Measurements from ENCODE around the gene NAGA. TPM values are rescaled to one million over a fixed set of nuclear protein-coding genes. Genes with fewer than 3 reads are reported as not detected.

Gene NAGA
- total and polyA plus RNA-seq, 2 donors (not counting 1 experiment from before 2014, with no cell fraction given), result 13.2 to 20.2 TPM

DNA sequence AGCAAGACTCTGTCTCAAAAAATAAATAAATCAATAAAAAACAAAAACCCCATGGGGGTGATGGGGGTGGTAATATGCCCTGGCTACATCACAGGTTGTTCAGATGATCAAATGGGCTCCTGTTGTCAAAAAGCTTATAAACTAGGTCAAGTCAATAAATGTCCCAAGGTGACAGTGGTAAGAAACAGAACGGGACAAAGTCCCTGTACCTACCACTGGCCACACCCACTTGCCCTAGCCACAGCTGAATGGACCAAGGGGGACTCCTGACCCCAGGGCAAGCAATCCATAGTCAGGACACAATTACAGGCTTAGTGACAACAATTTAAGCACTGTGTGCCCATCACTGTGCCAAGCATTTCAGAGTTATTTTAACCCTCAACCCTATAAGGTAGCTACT is 6.0 kb downstream of the NAGA start:
- TF ChIP-seq, protein P1, sequence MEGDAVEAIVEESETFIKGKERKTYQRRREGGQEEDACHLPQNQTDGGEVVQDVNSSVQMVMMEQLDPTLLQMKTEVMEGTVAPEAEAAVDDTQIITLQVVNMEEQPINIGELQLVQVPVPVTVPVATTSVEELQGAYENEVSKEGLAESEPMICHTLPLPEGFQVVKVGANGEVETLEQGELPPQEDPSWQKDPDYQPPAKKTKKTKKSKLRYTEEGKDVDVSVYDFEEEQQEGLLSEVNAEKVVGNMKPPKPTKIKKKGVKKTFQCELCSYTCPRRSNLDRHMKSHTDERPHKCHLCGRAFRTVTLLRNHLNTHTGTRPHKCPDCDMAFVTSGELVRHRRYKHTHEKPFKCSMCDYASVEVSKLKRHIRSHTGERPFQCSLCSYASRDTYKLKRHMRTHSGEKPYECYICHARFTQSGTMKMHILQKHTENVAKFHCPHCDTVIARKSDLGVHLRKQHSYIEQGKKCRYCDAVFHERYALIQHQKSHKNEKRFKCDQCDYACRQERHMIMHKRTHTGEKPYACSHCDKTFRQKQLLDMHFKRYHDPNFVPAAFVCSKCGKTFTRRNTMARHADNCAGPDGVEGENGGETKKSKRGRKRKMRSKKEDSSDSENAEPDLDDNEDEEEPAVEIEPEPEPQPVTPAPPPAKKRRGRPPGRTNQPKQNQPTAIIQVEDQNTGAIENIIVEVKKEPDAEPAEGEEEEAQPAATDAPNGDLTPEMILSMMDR (IDR thresholded peaks at IDR 0.05), result no peak
- no peak for TF ChIP-seq EZH2 (IDR thresholded peaks at IDR 0.05; ENCODE audit: borderline replicate concordance, insufficient read depth, low read depth, low read length, poor library complexity, severe bottlenecking)
- H3K4me3 ChIP-seq (ENCODE audit: control extremely low read depth in 1 of 5, extremely low read depth in 1 of 5, insufficient read depth in 1 of 5, low read depth in 2 of 5, low read length in 4 of 5), result no peak overlapping the region
- no peaks in the 10 kb centered on the region for H4K20me1 ChIP-seq (ENCODE audit: control insufficient read depth, insufficient read depth, low read length, poor library complexity, severe bottlenecking)
- no peak overlapping the region for H3K27ac Mint-ChIP-seq
- H3K4me1 ChIP-seq (ENCODE audit: control insufficient read depth in 2 of 2, insufficient read depth in 2 of 2, low read length in 2 of 2), result peaks cover under 1 to 2% of the 10 kb centered on the region in 2 donors
- DNase-seq (no peak), ATAC-seq (ENCODE audit: low read depth) (no peak)
- H2AFZ ChIP-seq (ENCODE audit: insufficient read depth, low read depth, low read length, poor library complexity, severe bottlenecking), result no peak overlapping the region
- peaks cover 0 to 33% of the 10 kb centered on the region in 2 experiments for H3K36me3 ChIP-seq (replicated peaks in 1 of 2; ENCODE audit: control extremely low read depth in 1 of 2, control insufficient read depth in 1 of 2, extremely low read depth in 1 of 2, insufficient read depth in 2 of 2, low read length in 1 of 2)
- H3K4me3 Mint-ChIP-seq, result no peak overlapping the region
- no peaks in the 10 kb centered on the region for H3K9me3 Mint-ChIP-seq (ENCODE audit: insufficient read depth)
- ChIA-PET POLR2A (interaction anchor here (0.5 kb wide), 1 partner anchor 24 kb away, joined by 4 read pairs; no protein-coding TSS in a partner anchor), CTCF (interaction anchor here (0.9 kb wide), 1 partner anchor 98 kb away, joined by 5 read pairs; no protein-coding TSS in a partner anchor)
- H3K4me1 Mint-ChIP-seq, result peaks cover 6% of the 10 kb centered on the region
- H3K27me3 ChIP-seq (replicated peaks in 1 of 4; ENCODE audit: control extremely low read depth in 1 of 4, control insufficient read depth in 3 of 4, insufficient read depth in 4 of 4, low read length in 3 of 4), result no peaks in the 10 kb centered on the region
- peaks cover 0 to 4% (median 0%) of the 10 kb centered on the region in 3 donors for H3K9me3 ChIP-seq (ENCODE audit: control extremely low read depth in 1 of 3, control insufficient read depth in 2 of 3, insufficient read depth in 1 of 3, low read length in 2 of 3)
- intact Hi-C loops (cut with micrococcal nuclease), result no loop called here
- no peaks in the 10 kb centered on the region for H3K27me3 Mint-ChIP-seq
- no peaks in the 10 kb centered on the region for H3K79me2 ChIP-seq (ENCODE audit: control insufficient read depth, insufficient read depth, low read length)
- H3K4me2 ChIP-seq (replicated peaks; ENCODE audit: low read depth, low read length, poor library complexity, severe bottlenecking), result no peak overlapping the region
- no peak overlapping the region for H3K27ac ChIP-seq (ENCODE audit: low read length in 2 of 2)
- WGBS (ENCODE audit: insufficient coverage), result 100% methylated on average over 1 of the region's 1 CpG
- no peak overlapping the region for H3K9ac ChIP-seq (ENCODE audit: low read length)

DNA sequence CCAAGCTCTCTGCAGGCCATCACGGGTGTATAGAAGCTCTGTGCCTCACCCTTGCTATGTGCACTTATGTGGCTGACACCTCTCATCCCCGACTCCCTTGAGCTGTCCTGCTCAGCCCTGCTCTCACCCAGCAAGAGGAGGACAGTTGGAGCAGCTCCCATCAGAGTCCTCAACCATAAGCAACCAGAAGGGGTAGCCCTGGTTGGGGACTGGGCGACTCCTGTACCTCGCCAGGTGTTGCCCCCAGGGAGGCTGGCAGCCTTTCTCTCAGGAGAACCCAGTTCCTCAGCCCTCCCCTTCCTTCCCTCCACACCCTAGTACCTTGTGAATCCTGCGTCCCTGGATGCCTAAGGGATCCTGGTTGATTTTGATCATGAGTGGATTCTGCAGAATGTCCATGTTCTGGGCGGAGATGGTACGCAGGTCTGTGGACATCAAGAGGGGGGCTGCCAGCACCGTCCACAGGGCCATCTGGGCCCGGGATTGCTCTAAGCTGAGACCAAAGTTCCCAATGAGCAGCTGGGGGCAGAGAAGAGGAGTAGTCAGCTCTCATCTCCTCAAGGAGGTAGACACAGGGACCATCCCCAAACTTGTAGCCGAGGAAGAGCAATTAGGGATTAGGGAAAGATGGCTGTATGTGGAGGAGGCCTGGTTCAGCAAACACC is 8.0 kb downstream of the NAGA start:
- Mint-ChIP-seq H3K4me3 (no peak overlapping the region), H3K4me1 (no peaks in the 10 kb centered on the region), H3K27ac (no peak overlapping the region), H3K27me3 (no peaks in the 10 kb centered on the region), H3K9me3 (ENCODE audit: insufficient read depth) (no peaks in the 10 kb centered on the region)
- peaks cover 0 to 4% (median 0%) of the 10 kb centered on the region in 3 donors for H3K9me3 ChIP-seq (ENCODE audit: control extremely low read depth in 1 of 3, control insufficient read depth in 2 of 3, insufficient read depth in 1 of 3, low read length in 2 of 3)
- POLR2A ChIA-PET, result no interaction called here
- intact Hi-C loops (cut with micrococcal nuclease), result no loop called here
- no peak overlapping the region for H3K4me2 ChIP-seq (replicated peaks; ENCODE audit: low read depth, low read length, poor library complexity, severe bottlenecking)
- no peak overlapping the region for H3K4me3 ChIP-seq (ENCODE audit: control extremely low read depth in 1 of 5, extremely low read depth in 1 of 5, insufficient read depth in 1 of 5, low read depth in 2 of 5, low read length in 4 of 5)
- no peak overlapping the region for H2AFZ ChIP-seq (ENCODE audit: insufficient read depth, low read depth, low read length, poor library complexity, severe bottlenecking)
- ATAC-seq (ENCODE audit: low read depth) (no peak), DNase-seq (no peak)
- no peak overlapping the region for H3K27ac ChIP-seq (ENCODE audit: low read length in 2 of 2)
- no peak for TF ChIP-seq EZH2 (IDR thresholded peaks at IDR 0.05; ENCODE audit: borderline replicate concordance, insufficient read depth, low read depth, low read length, poor library complexity, severe bottlenecking)
- TF ChIP-seq, protein P1 (IDR thresholded peaks at IDR 0.05), result no peak
- peaks cover 0 to 35% of the 10 kb centered on the region in 2 experiments for H3K36me3 ChIP-seq (replicated peaks in 1 of 2; ENCODE audit: control extremely low read depth in 1 of 2, control insufficient read depth in 1 of 2, extremely low read depth in 1 of 2, insufficient read depth in 2 of 2, low read length in 1 of 2)
- no peaks in the 10 kb centered on the region for H3K79me2 ChIP-seq (ENCODE audit: control insufficient read depth, insufficient read depth, low read length)
- H3K27me3 ChIP-seq (replicated peaks in 1 of 4; ENCODE audit: control extremely low read depth in 1 of 4, control insufficient read depth in 3 of 4, insufficient read depth in 4 of 4, low read length in 3 of 4), result no peaks in the 10 kb centered on the region
- no peak overlapping the region for H3K9ac ChIP-seq (ENCODE audit: low read length)
- H3K4me1 ChIP-seq (ENCODE audit: control insufficient read depth in 2 of 2, insufficient read depth in 2 of 2, low read length in 2 of 2), result no peaks in the 10 kb centered on the region
- 97% methylated on average over 8 of the region's 10 CpGs for WGBS (ENCODE audit: insufficient coverage)
- no peaks in the 10 kb centered on the region for H4K20me1 ChIP-seq (ENCODE audit: control insufficient read depth, insufficient read depth, low read length, poor library complexity, severe bottlenecking)
- CTCF ChIA-PET, result interaction anchor here (1.2 kb wide), 1 partner anchor 13 kb away, joined by 3 read pairs; no protein-coding TSS in a partner anchor
